B cell (primary cell): ENCODE results near the gene HLA-DQA2. TPM values are rescaled to one million over a fixed set of nuclear protein-coding genes. Genes with fewer than 3 reads are reported as not detected.
A peak's percentile ranks its signal among the peaks of the same experiment; 100 is the strongest.

ENCODE experiments used
- ATAC-seq: fragments of 200-7000 bp; cut with Tn5 transposase; one replicate; pipeline ENCODE4 v1.10.0; 2021; ENCODE audit warnings: low read depth, mild to moderate bottlenecking, moderate number of reproducible peaks, moderate library complexity
- CTCF ChIA-PET: fragments of 350-600 bp; sonication (Branson Sonifier 250); formaldehyde crosslinking; loops from one replicate; lab custom pipeline; 2021; ENCODE audit warnings: antibody characterized with exemption, inconsistent platforms; lab: Charles Lee
- POLR2A ChIA-PET: fragments of 350-600 bp; sonication (Branson Sonifier 250); formaldehyde crosslinking; loops from one replicate; lab custom pipeline; 2021; ENCODE audit warnings: antibody characterized with exemption; lab: Charles Lee
- DNase-seq: peaks from one replicate; pipeline ENCODE4 v3.0.0; 2013
- H2AFZ ChIP-seq: 2 replicates; pipeline ENCODE4 v1.6.1; 2012; ENCODE audit warnings: mild to moderate bottlenecking, low read depth, low read length; ENCODE audit not compliant: insufficient read depth, poor library complexity, severe bottlenecking
- H3K27ac ChIP-seq, 2 donors: 1 replicate in 1 of 2; 2 replicates in 1 of 2; pipeline ENCODE4 v1.5.1; 2012 to 2013; ENCODE audit warnings: low read length in 2 of 2, mild to moderate bottlenecking in 2 of 2, moderate library complexity in 1 of 2
- H3K27me3 ChIP-seq, 4 experiments: fragments of 200-600 bp in 1 of 4; sonication (generic) in 1 of 4; replicated peaks in 1 of 4; 1 replicate in 2 of 4; 2 replicates in 2 of 4; pipeline versions ENCODE4 v1.6.1 to v1.7.0; 2013 to 2016; ENCODE audit warnings: low read length in 3 of 4, mild to moderate bottlenecking in 2 of 4, mixed read lengths in 1 of 4, moderate library complexity in 1 of 4; ENCODE audit not compliant: insufficient read depth in 4 of 4, control insufficient read depth in 3 of 4; ENCODE audit errors: control extremely low read depth in 1 of 4
- H3K36me3 ChIP-seq, 2 experiments: replicated peaks in 1 of 2; 1 replicate in 1 of 2; 2 replicates in 1 of 2; pipeline versions ENCODE4 v1.6.1 to v1.7.1; 2013; ENCODE audit warnings: low read length in 1 of 2; ENCODE audit not compliant: insufficient read depth in 2 of 2, control insufficient read depth in 1 of 2; ENCODE audit errors: control extremely low read depth in 1 of 2, extremely low read depth in 1 of 2
- H3K4me1 ChIP-seq, 2 donors: fragments of 200-600 bp in 1 of 2; sonication (generic) in 1 of 2; 1 replicate in 1 of 2; 2 replicates in 1 of 2; pipeline versions ENCODE4 v1.5.1 to v1.6.1; 2013 to 2017; ENCODE audit warnings: low read length in 2 of 2; ENCODE audit not compliant: control insufficient read depth in 2 of 2, insufficient read depth in 2 of 2
- H3K4me2 ChIP-seq: replicated peaks from 2 replicates; pipeline ENCODE3; 2012; ENCODE audit warnings: mild to moderate bottlenecking, low read depth, low read length; ENCODE audit not compliant: poor library complexity, severe bottlenecking
- H3K4me3 ChIP-seq, 5 experiments: fragments of 200-600 bp in 1 of 5; sonication (generic) in 1 of 5; 1 replicate in 3 of 5; 2 replicates in 2 of 5; pipeline versions ENCODE4 v1.5.1 to v1.7.0; 2011 to 2016; ENCODE audit warnings: low read length in 4 of 5, mild to moderate bottlenecking in 4 of 5, low read depth in 2 of 5, control low read depth in 1 of 5, moderate library complexity in 1 of 5; ENCODE audit not compliant: insufficient read depth in 1 of 5; ENCODE audit errors: control extremely low read depth in 1 of 5, extremely low read depth in 1 of 5
- H3K79me2 ChIP-seq: fragments of 200-600 bp; sonication (generic); one replicate; pipeline ENCODE4 v1.6.0; 2016; ENCODE audit warnings: low read length; ENCODE audit not compliant: control insufficient read depth, insufficient read depth
- H3K9ac ChIP-seq: fragments of 200-600 bp; sonication (generic); 2 replicates; pipeline ENCODE4 v1.6.1; 2017; ENCODE audit warnings: mild to moderate bottlenecking, low read length, moderate library complexity
- H3K9me3 ChIP-seq, 3 donors: one replicate each; pipeline versions ENCODE4 v1.6.1 to v1.7.1; 2013; ENCODE audit warnings: low read length in 2 of 3; ENCODE audit not compliant: control insufficient read depth in 2 of 3, insufficient read depth in 1 of 3; ENCODE audit errors: control extremely low read depth in 1 of 3
- H4K20me1 ChIP-seq: 2 replicates; pipeline ENCODE4 v1.6.0; 2012; ENCODE audit warnings: mild to moderate bottlenecking, low read length; ENCODE audit not compliant: insufficient read depth, control insufficient read depth, poor library complexity, severe bottlenecking
- H3K27ac Mint-ChIP-seq: one replicate; pipeline ENCODE4 v1.8.0; 2021; ENCODE audit warnings: mixed read lengths
- H3K27me3 Mint-ChIP-seq: one replicate; pipeline ENCODE4 v1.8.0; 2021; ENCODE audit warnings: mixed read lengths
- H3K4me1 Mint-ChIP-seq: one replicate; pipeline ENCODE4 v1.8.0; 2021; ENCODE audit warnings: mixed read lengths
- H3K4me3 Mint-ChIP-seq: one replicate; pipeline ENCODE4 v1.8.0; 2021; ENCODE audit warnings: mixed read lengths
- H3K9me3 Mint-ChIP-seq: one replicate; pipeline ENCODE4 v1.8.0; 2022; ENCODE audit warnings: mixed read lengths; ENCODE audit not compliant: insufficient read depth
- EZH2 ChIP-seq: IDR thresholded peaks from 2 replicates; pipeline ENCODE4 v1.6.1; 2012; ENCODE audit warnings: borderline replicate concordance, low read depth, mild to moderate bottlenecking, moderate library complexity, low read length; ENCODE audit not compliant: insufficient read depth, poor library complexity, severe bottlenecking
- WGBS: methylation state at CpG from one replicate; pipeline ENCODE4 v1.1.5; 2013; ENCODE audit warnings: missing lambda C conversion rate; ENCODE audit not compliant: insufficient coverage; 5-methylcytosine and 5-hydroxymethylcytosine counted together
- intact Hi-C: fragments of 100-400 bp; cut with micrococcal nuclease; formaldehyde crosslinking; loops from one replicate; pipeline ENCODE4 v1.10.0; 2022
- polyA plus RNA-seq: library from polyadenylated mRNA; depleted of rRNA; stranded (reverse); fragments of >200 nt; gene quantifications from 2 replicates; pipeline ENCODE4 v1.2.3, GENCODE V29; 2012
- total RNA-seq, 2 donors: library from RNA; stranded (reverse); fragments of 120-200 nt in 1 of 2; gene quantifications; 1 replicate in 1 of 2; 2 replicates in 1 of 2; pipeline versions ENCODE4 v1.2.3 to v1.2.4, GENCODE V29; 2013 to 2022
- TF ChIP-seq, protein P1 (sequence below): fragments of 200-600 bp; IDR thresholded peaks from one replicate; pipeline ENCODE4 v1.8.0; 2022; ENCODE audit warnings: antibody characterized with exemption, mild to moderate bottlenecking

HLA-DQA2 gene
- total and polyA plus RNA-seq, 2 donors (not counting 1 experiment from before 2014, with no cell fraction given) = 14.5 to 171 TPM

DNA sequence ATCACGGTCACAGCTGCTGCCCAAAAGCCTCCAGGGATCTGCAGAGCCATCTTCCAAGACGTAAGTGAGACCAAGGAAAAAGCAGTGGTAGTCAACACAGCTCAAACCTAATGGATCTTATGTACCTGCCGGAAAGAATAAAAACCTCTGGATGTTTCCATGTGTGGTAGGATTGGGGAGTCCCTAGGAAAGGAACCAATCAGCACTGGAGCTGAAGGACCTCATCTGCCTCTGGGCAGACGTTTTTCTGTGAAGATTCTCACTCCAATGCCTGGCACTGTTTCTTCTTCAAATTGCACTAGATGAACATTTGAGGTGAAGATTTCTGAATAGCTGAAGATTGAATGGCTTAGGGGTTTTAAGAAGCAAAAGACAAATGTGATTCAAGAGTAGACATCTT is 22.2 kb downstream of the HLA-DQA2 start, which contains the start of gene HLA-DQB2:
TSS of gene HLA-DQB2 (minus strand) at position 112 of the 400 bp plus-strand sequence. CDS start at position 50, 62 bp downstream.
- H3K4me1 ChIP-seq = peaks cover 0 to 4% of the 10 kb centered on the region in 2 donors
- no peaks in the 10 kb centered on the region for H4K20me1 ChIP-seq
- H2AFZ ChIP-seq = no peak within 1 kb of the TSS
- intact Hi-C loops = no loop called here
- no peak within 1 kb of the TSS for H3K4me2 ChIP-seq
- no peak for TF ChIP-seq EZH2
- TF ChIP-seq, protein P1, sequence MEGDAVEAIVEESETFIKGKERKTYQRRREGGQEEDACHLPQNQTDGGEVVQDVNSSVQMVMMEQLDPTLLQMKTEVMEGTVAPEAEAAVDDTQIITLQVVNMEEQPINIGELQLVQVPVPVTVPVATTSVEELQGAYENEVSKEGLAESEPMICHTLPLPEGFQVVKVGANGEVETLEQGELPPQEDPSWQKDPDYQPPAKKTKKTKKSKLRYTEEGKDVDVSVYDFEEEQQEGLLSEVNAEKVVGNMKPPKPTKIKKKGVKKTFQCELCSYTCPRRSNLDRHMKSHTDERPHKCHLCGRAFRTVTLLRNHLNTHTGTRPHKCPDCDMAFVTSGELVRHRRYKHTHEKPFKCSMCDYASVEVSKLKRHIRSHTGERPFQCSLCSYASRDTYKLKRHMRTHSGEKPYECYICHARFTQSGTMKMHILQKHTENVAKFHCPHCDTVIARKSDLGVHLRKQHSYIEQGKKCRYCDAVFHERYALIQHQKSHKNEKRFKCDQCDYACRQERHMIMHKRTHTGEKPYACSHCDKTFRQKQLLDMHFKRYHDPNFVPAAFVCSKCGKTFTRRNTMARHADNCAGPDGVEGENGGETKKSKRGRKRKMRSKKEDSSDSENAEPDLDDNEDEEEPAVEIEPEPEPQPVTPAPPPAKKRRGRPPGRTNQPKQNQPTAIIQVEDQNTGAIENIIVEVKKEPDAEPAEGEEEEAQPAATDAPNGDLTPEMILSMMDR = no peak
- no peaks in the 10 kb centered on the region for H3K9me3 ChIP-seq
- Mint-ChIP-seq H3K27ac (peak within 1 kb of the TSS; percentile 69), H3K27me3 (peaks cover 47% of the 10 kb centered on the region), H3K4me3 (peak within 1 kb of the TSS; percentile 63), H3K9me3 (no peaks in the 10 kb centered on the region), H3K4me1 (peaks cover 4% of the 10 kb centered on the region)
- no peak for ATAC-seq
- peak; percentile 56 for DNase-seq
- peaks cover 3% of the 10 kb centered on the region for H3K79me2 ChIP-seq
- peaks cover 0 to 3% of the 10 kb centered on the region in 2 experiments for H3K36me3 ChIP-seq
- no peak within 1 kb of the TSS for H3K27ac ChIP-seq
- ChIA-PET CTCF (interaction anchor here (3.2 kb wide), 1 partner anchor 23 kb away, joined by 8 read pairs; no protein-coding TSS in a partner anchor), POLR2A (no interaction called here)
- peak within 1 kb of the TSS in 2 of 5 experiments; percentile 18 to 30 for H3K4me3 ChIP-seq
- H3K9ac ChIP-seq = no peak within 1 kb of the TSS
- H3K27me3 ChIP-seq = peaks cover 0 to 14% (median 5%) of the 10 kb centered on the region in 4 experiments
- 78% methylated on average over 3 of the region's 4 CpGs for WGBS

DNA sequence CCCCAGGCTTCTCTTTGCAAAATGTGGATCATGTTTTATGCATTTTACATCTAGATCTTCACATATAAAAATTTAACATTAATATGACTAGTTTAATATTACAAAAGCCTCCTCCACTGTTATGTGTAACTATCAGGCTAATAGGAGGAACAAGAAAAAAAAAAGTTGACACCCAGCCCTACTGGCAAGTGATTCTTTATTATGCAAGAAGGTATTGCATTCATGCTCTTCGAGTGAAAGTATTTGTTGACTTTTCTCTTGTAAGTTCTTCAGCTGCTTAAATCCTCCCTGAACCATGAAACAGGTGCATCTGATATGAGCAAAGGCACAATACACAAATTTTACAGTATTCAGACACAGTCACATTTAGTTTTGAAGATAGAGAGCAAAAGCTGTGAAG is 22.9 kb downstream of the HLA-DQA2 start:
- CTCF ChIA-PET = interaction anchor here (0.6 to 3.2 kb wide), 3 partner anchors 22 to 517 kb away, joined by 3 to 8 read pairs (median 3); partner anchors contain the start of gene HLA-DQB1
- H3K36me3 ChIP-seq = peaks cover 0 to under 1% of the 10 kb centered on the region in 2 experiments
- H3K9ac ChIP-seq = no peak overlapping the region
- intact Hi-C loops = no loop called here
- no peak overlapping the region for H3K27ac Mint-ChIP-seq
- POLR2A ChIA-PET = interaction anchor here (0.6 kb wide), 2 partner anchors 96 to 97 kb away, joined by 4 to 8 read pairs; partner anchors contain the start of gene HLA-DQB1
- peaks cover under 1% of the 10 kb centered on the region for H3K79me2 ChIP-seq
- no peak overlapping the region for H3K4me3 ChIP-seq
- peaks cover 53% of the 10 kb centered on the region for H3K27me3 Mint-ChIP-seq
- peaks cover 0 to 14% (median 7%) of the 10 kb centered on the region in 4 experiments for H3K27me3 ChIP-seq
- H3K4me1 ChIP-seq = peaks cover 0 to under 1% of the 10 kb centered on the region in 2 donors
- WGBS = no CpG with 5 or more reads among the region's 1 CpG
- H3K27ac ChIP-seq = no peak overlapping the region
- no peak overlapping the region for H2AFZ ChIP-seq
- H4K20me1 ChIP-seq = no peaks in the 10 kb centered on the region
- H3K9me3 Mint-ChIP-seq = no peaks in the 10 kb centered on the region
- no peak overlapping the region for H3K4me3 Mint-ChIP-seq
- DNase-seq = no peak
- no peaks in the 10 kb centered on the region for H3K9me3 ChIP-seq
- no peak overlapping the region for H3K4me2 ChIP-seq
- TF ChIP-seq, protein P1 = no peak
- TF ChIP-seq EZH2 = no peak
- H3K4me1 Mint-ChIP-seq = peaks cover 4% of the 10 kb centered on the region
- ATAC-seq = no peak
